Lower lobe of right lung (tissue), 2 donors: ENCODE measurements around the gene TREML2. TPM values are rescaled to one million over a fixed set of nuclear protein-coding genes. Genes with fewer than 3 reads are reported as not detected.

Experiments
- ATAC-seq, 2 donors: fragments of 200-7000 bp; cut with Tn5 transposase; one replicate each; pipeline ENCODE4 v1.9.1; 2020 to 2022; ENCODE audit warnings: mild to moderate bottlenecking in 2 of 2, moderate library complexity in 2 of 2
- DNase-seq: peaks from one replicate; pipeline ENCODE4 v3.0.0-alpha.2; 2020
- H3K27ac ChIP-seq: fragments of 200-600 bp; one replicate; pipeline ENCODE4 v1.8.0; 2022
- H3K27me3 ChIP-seq: fragments of 200-600 bp; one replicate; pipeline ENCODE4 v1.8.0; 2022; ENCODE audit warnings: low read depth
- H3K36me3 ChIP-seq: fragments of 200-600 bp; one replicate; pipeline ENCODE4 v1.8.0; 2022; ENCODE audit warnings: mild to moderate bottlenecking
- H3K4me1 ChIP-seq: fragments of 200-600 bp; one replicate; pipeline ENCODE4 v1.8.0; 2022
- H3K4me3 ChIP-seq: fragments of 200-600 bp; one replicate; pipeline ENCODE4 v1.8.0; 2022; ENCODE audit warnings: mild to moderate bottlenecking
- H3K9me3 ChIP-seq: fragments of 200-600 bp; one replicate; pipeline ENCODE4 v1.8.0; 2022
- intact Hi-C: fragments of 100-400 bp; cut with DNase I; formaldehyde crosslinking; loops from one replicate; pipeline ENCODE4 v1.11.0; 2022
- total RNA-seq: library from RNA; stranded (reverse); fragmentation: NEBNext Ultra II Directional; extraction: Animal tissue kit (Norgen Biotek cat#: 25700); gene quantifications from one replicate; pipeline ENCODE4 v1.2.1, GENCODE V29; 2021
- TF ChIP-seq, protein P1 (sequence below): fragments of 200-600 bp; IDR thresholded peaks from one replicate; pipeline ENCODE4 v1.8.0; 2022; ENCODE audit warnings: antibody characterized with exemption, mild to moderate bottlenecking
- donor health status: DM: no; HTN: yes; CAD: no; lungs with severe emphysema.

The TREML2 gene
- total RNA-seq, 1 donor from 2014 or later = 1.4 TPM

DNA sequence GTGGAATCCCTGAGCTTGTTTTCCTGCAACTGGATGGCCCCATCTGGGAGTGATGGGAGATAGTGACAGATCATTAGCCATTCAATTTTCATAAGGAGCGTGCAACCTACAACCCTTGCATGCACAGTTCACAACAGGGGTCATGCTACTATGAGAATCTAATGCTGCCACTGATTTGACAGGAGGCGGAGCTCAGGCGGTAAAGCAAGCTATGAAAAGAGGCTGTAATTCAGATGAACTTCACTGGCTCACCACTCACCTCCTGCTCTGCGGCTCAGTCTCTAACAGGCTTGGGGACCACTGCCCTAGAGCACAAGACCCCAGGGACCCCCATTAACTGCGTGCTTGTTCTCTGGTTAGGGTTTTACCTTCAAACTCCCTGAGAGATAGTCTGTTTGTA, 14.8 kb upstream of the TREML2 start:
- Histone ChIP-seq H3K27ac (no peak overlapping the region), H3K27me3 (no peaks in the 10 kb centered on the region), H3K36me3 (no peaks in the 10 kb centered on the region), H3K9me3 (peaks cover 3% of the 10 kb centered on the region), H3K4me3 (no peak overlapping the region), H3K4me1 (no peaks in the 10 kb centered on the region)
- TF ChIP-seq, protein P1, sequence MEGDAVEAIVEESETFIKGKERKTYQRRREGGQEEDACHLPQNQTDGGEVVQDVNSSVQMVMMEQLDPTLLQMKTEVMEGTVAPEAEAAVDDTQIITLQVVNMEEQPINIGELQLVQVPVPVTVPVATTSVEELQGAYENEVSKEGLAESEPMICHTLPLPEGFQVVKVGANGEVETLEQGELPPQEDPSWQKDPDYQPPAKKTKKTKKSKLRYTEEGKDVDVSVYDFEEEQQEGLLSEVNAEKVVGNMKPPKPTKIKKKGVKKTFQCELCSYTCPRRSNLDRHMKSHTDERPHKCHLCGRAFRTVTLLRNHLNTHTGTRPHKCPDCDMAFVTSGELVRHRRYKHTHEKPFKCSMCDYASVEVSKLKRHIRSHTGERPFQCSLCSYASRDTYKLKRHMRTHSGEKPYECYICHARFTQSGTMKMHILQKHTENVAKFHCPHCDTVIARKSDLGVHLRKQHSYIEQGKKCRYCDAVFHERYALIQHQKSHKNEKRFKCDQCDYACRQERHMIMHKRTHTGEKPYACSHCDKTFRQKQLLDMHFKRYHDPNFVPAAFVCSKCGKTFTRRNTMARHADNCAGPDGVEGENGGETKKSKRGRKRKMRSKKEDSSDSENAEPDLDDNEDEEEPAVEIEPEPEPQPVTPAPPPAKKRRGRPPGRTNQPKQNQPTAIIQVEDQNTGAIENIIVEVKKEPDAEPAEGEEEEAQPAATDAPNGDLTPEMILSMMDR = no peak
- DNase-seq = no peak
- intact Hi-C loops = no loop called here
- ATAC-seq = no peak

DNA sequence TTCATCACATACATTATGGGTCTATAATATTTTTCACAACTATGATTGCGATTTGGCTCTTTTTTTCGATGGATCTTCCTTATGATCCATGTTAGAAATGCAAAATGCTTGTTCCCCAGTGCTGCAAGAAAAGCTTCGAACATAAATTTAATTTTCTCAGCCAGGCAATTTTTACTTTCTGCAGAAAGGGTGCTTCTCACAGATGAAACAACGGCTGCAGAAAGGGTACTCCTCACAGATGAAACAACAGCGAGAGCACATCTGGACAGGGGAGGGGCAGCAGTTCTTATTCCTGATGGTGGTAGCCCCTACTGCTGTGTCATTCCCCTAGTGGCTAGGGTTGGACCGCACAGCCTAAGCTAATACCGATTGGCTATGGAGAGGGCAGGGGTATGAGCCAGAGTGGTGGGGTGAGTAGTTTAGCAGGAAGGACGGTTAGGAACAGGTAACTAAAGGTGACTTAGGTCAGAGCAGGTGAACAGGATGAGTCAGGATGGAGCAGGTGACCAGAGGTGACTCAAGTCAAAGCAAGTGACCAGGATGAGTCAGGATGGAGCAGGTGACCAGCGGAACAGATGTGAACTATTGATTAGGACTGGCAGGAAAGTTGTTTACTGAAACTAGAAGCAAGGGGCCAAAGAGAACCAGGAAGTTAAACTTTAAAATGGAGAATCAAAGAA, 13.8 kb upstream of the TREML2 start:
- DNase-seq (no peak), ATAC-seq (no peak)
- H3K27ac ChIP-seq = no peak overlapping the region
- no peaks in the 10 kb centered on the region for H3K4me1 ChIP-seq
- H3K27me3 ChIP-seq = no peaks in the 10 kb centered on the region
- TF ChIP-seq, protein P1 = no peak
- H3K36me3 ChIP-seq = no peaks in the 10 kb centered on the region
- intact Hi-C loops = no loop called here
- H3K9me3 ChIP-seq = peaks cover under 1% of the 10 kb centered on the region
- no peak overlapping the region for H3K4me3 ChIP-seq

DNA sequence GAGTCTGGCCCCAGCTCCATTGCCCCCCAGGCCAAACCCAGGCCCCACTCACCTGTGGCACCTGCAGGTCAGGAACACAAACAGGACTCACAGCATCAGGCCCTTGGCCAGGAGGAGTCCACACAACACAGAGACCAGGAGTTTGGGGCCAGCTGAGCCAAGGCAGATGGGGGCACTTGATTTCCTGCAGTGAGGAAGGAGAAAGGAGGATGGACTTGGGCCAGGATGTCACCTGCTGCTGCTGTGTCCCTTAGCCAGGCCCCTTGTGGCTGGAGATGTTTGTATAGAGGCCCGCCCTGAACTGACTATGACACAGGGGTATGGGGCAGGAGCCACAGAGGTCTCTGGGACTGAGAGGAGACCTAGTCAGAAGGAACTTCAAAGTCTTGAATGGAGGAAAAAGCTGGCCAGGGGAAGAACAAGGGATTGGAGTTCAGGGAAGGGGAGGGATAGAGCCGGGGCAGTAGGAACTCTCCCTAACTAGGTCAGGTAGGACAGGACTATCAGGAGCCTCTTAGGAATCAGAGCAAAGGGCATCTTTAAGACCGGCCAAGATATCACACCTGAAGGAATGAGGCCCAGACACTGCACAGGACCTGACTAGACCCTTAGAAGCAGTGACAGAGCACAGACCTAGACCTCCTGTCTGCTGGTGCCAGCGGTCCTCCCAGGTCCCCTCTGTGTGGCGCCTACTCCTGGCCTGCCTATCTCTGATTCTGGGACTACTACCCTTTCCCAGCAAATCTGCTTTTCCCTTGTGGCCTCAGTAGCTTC, 8.8 kb upstream of the TREML2 start:
- Histone ChIP-seq H3K9me3 (no peaks in the 10 kb centered on the region), H3K4me1 (no peaks in the 10 kb centered on the region), H3K4me3 (no peak overlapping the region), H3K27me3 (no peaks in the 10 kb centered on the region), H3K27ac (no peak overlapping the region), H3K36me3 (no peaks in the 10 kb centered on the region)
- TF ChIP-seq, protein P1 = no peak
- DNase-seq (no peak), ATAC-seq (no peak)
- intact Hi-C loops = no loop called here

GRCh38 chr6:41208439-41209106, 7.6 kb upstream of the TREML2 start:
- Histone ChIP-seq H3K27ac (no peak overlapping the region), H3K36me3 (no peaks in the 10 kb centered on the region), H3K4me1 (no peaks in the 10 kb centered on the region), H3K27me3 (no peaks in the 10 kb centered on the region), H3K9me3 (no peaks in the 10 kb centered on the region), H3K4me3 (no peak overlapping the region)
- TF ChIP-seq, protein P1 = no peak
- DNase-seq (no peak), ATAC-seq (no peak)
- intact Hi-C loops = no loop called here

- Histone ChIP-seq H3K9me3 (no peaks in the 10 kb centered on the region), H3K4me1 (peaks cover 15% of the 10 kb centered on the region), H3K27ac (no peak overlapping the region), H3K36me3 (no peaks in the 10 kb centered on the region), H3K4me3 (no peak overlapping the region), H3K27me3 (no peaks in the 10 kb centered on the region)
- TF ChIP-seq, protein P1 = no peak
- intact Hi-C loops = no loop called here
- no peak for DNase-seq
- ATAC-seq = no peak
These were observed 3.2 kb upstream of the TREML2 start for GRCh38 chr6:41204156-41204555.
